Lower lobe of right lung (tissue), 2 donors: ENCODE measurements around the gene SLC9A6. TPM values are rescaled to one million over a fixed set of nuclear protein-coding genes. Genes with fewer than 3 reads are reported as not detected.
A peak's percentile ranks its signal among the peaks of the same experiment; 100 is the strongest.

Experiments used
- ATAC-seq, 2 donors: fragments of 200-7000 bp; cut with Tn5 transposase; one replicate each; pipeline ENCODE4 v1.9.1; 2020 to 2022; ENCODE audit warnings: mild to moderate bottlenecking in 2 of 2, moderate library complexity in 2 of 2
- DNase-seq: peaks from one replicate; pipeline ENCODE4 v3.0.0-alpha.2; 2020
- H3K27ac ChIP-seq: fragments of 200-600 bp; one replicate; pipeline ENCODE4 v1.8.0; 2022
- H3K27me3 ChIP-seq: fragments of 200-600 bp; one replicate; pipeline ENCODE4 v1.8.0; 2022; ENCODE audit warnings: low read depth
- H3K36me3 ChIP-seq: fragments of 200-600 bp; one replicate; pipeline ENCODE4 v1.8.0; 2022; ENCODE audit warnings: mild to moderate bottlenecking
- H3K4me1 ChIP-seq: fragments of 200-600 bp; one replicate; pipeline ENCODE4 v1.8.0; 2022
- H3K4me3 ChIP-seq: fragments of 200-600 bp; one replicate; pipeline ENCODE4 v1.8.0; 2022; ENCODE audit warnings: mild to moderate bottlenecking
- H3K9me3 ChIP-seq: fragments of 200-600 bp; one replicate; pipeline ENCODE4 v1.8.0; 2022
- CTCF ChIP-seq: fragments of 200-600 bp; IDR thresholded peaks from one replicate; pipeline ENCODE4 v1.8.0; 2022; ENCODE audit warnings: antibody characterized with exemption, mild to moderate bottlenecking
- intact Hi-C: fragments of 100-400 bp; cut with DNase I; formaldehyde crosslinking; loops from one replicate; pipeline ENCODE4 v1.11.0; 2022
- long read RNA-seq: library from polyadenylated mRNA; unstranded; transcript quantifications from one replicate; pipeline ENCODE4 v2.0.0, GENCODE V29; 2021
- total RNA-seq: library from RNA; stranded (reverse); fragmentation: NEBNext Ultra II Directional; extraction: Animal tissue kit (Norgen Biotek cat#: 25700); gene quantifications from one replicate; pipeline ENCODE4 v1.2.1, GENCODE V29; 2021
- donor health status: DM: no; HTN: yes; CAD: no; lungs with severe emphysema.

Gene SLC9A6
- 18.0 TPM for total RNA-seq
- long read RNA-seq, full-length matches to known transcripts, result 10 of 22 reads
- long read RNA-seq, partial matches to known transcripts, result 1 of 22 reads
- long read RNA-seq, other reads (novel, unspliced or antisense), result 11 of 22 reads

- ATAC-seq (peak; percentile 98 to 99), DNase-seq (peak; percentile 82)
- H3K27ac ChIP-seq, result peak within 1 kb of the TSS; percentile 79
- no peaks in the 10 kb centered on the region for H3K4me1 ChIP-seq
- H3K27me3 ChIP-seq, result no peaks in the 10 kb centered on the region
- no peaks in the 10 kb centered on the region for H3K36me3 ChIP-seq
- H3K4me3 ChIP-seq, result peak within 1 kb of the TSS; percentile 78
- TF ChIP-seq CTCF, result no peak
- no peaks in the 10 kb centered on the region for H3K9me3 ChIP-seq
- intact Hi-C loops, result loop anchor here (10.0 kb wide), 1 partner anchor 509 kb away; the partner anchor contains the start of gene HTATSF1
These were observed at the start of gene SLC9A6 for GRCh38 chrX:135985157-135985972. SLC9A6 (plus strand) TSS chrX:135985435; CDS start chrX:135985659, 224 bp downstream.

DNA sequence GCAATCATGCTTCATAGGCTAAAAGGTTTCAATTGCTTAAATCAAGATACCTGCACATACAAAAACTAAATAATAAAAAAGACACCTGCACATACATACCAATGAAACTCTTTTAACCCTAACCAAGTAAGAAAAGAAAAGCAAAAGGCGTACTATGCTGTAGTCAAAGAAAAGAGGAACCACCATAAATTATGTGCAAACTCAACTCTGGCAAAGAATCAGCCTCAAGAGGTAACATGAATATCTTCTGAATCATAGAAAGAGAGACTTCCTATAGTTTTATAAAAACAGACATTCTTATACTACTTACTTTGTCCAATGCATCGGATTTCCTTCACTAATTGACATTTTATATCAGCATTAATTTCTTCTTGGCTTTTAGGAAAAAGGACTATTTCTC lies 40.7 kb upstream of the SLC9A6 start:
- H3K4me3 ChIP-seq, result no peak overlapping the region
- TF ChIP-seq CTCF, result no peak
- no peaks in the 10 kb centered on the region for H3K27me3 ChIP-seq
- DNase-seq, result no peak
- intact Hi-C loops, result no loop called here
- ATAC-seq, result no peak
- no peaks in the 10 kb centered on the region for H3K36me3 ChIP-seq
- H3K27ac ChIP-seq, result no peak overlapping the region
- H3K9me3 ChIP-seq, result no peaks in the 10 kb centered on the region
- H3K4me1 ChIP-seq, result no peaks in the 10 kb centered on the region

- TF ChIP-seq CTCF, result no peak
- DNase-seq (no peak), ATAC-seq (no peak)
- no peaks in the 10 kb centered on the region for H3K4me1 ChIP-seq
- no peaks in the 10 kb centered on the region for H3K36me3 ChIP-seq
- intact Hi-C loops, result no loop called here
- H3K27ac ChIP-seq, result no peak overlapping the region
- H3K9me3 ChIP-seq, result no peaks in the 10 kb centered on the region
- no peaks in the 10 kb centered on the region for H3K27me3 ChIP-seq
- H3K4me3 ChIP-seq, result no peak overlapping the region
These were observed 33.9 kb upstream of the SLC9A6 start for GRCh38 chrX:135951291-135951690.

DNA sequence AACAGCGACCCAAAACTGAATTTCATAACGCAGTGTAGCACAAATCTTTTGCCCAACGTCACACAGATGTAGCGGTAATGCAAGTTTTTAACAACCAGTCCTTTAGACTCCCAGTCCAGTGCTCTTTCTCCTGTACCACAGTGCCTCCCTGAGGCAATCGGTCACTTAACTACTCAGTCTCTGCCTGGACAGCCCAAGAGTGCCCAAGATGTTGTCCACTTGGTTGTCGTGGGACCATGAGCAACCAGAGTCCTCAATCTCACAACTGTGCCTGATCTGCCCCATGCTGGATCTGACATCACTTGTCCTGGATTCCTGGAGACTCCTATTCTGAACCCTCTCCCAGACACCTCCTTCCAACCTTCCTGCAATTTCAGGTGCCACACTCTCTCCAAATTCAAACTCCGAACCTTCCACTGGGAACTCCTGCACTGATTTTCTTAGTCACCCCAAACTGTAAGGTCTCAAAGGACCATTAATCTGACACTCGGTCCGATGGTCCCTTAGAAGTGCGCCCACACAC lies 12.1 kb upstream of the SLC9A6 start:
- intact Hi-C loops, result no loop called here
- Histone ChIP-seq H3K36me3 (no peaks in the 10 kb centered on the region), H3K4me3 (peak overlapping the region; percentile 67), H3K27ac (peak overlapping the region; percentile 93), H3K4me1 (peaks cover 14% of the 10 kb centered on the region), H3K27me3 (no peaks in the 10 kb centered on the region), H3K9me3 (no peaks in the 10 kb centered on the region)
- DNase-seq, result no peak
- peak; percentile 45 to 61 for ATAC-seq
- no peak for TF ChIP-seq CTCF

- peak; percentile 94 to 97 for ATAC-seq
- no peak for TF ChIP-seq CTCF
- intact Hi-C loops, result no loop called here
- Histone ChIP-seq H3K27ac (peak within 1 kb of the TSS; percentile 93), H3K36me3 (no peaks in the 10 kb centered on the region), H3K4me1 (peaks cover 14% of the 10 kb centered on the region), H3K27me3 (no peaks in the 10 kb centered on the region), H3K4me3 (peak within 1 kb of the TSS; percentile 67), H3K9me3 (no peaks in the 10 kb centered on the region)
- DNase-seq, result peak; percentile 89
These were observed 11.5 kb upstream of the SLC9A6 start, which contains the start of gene MMGT1 for GRCh38 chrX:135973548-135974278. MMGT1 (minus strand) TSS chrX:135973988; CDS start chrX:135973675, 313 bp downstream.
